ENCODE measurements around the gene GRB7.

DNA sequence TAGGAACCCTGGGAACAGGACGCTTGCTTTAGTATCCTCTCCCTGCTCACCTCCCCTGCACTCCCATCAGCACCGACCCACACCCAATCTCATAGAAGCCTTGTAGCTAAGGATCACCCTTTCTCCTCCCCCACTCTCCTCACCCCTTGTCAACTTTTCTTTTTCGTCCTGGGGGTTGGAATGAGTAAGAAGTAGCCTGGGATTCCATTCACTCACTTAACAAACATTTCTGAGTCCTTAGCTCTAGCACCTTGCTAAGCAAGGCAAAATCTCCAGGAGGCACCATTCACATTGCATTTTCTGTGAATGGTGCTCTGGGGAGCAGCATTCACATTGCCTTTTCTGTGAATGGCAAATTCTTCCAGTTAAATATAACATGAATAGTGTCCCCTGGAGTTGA lies 48.8 kb upstream of the GRB7 start:
- TF ChIP-seq, protein P1, sequence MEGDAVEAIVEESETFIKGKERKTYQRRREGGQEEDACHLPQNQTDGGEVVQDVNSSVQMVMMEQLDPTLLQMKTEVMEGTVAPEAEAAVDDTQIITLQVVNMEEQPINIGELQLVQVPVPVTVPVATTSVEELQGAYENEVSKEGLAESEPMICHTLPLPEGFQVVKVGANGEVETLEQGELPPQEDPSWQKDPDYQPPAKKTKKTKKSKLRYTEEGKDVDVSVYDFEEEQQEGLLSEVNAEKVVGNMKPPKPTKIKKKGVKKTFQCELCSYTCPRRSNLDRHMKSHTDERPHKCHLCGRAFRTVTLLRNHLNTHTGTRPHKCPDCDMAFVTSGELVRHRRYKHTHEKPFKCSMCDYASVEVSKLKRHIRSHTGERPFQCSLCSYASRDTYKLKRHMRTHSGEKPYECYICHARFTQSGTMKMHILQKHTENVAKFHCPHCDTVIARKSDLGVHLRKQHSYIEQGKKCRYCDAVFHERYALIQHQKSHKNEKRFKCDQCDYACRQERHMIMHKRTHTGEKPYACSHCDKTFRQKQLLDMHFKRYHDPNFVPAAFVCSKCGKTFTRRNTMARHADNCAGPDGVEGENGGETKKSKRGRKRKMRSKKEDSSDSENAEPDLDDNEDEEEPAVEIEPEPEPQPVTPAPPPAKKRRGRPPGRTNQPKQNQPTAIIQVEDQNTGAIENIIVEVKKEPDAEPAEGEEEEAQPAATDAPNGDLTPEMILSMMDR (IDR thresholded peaks at IDR 0.05; ENCODE audit: low read depth, low read length), result no peak
- TF ChIP-seq EZH2phosphoT487 (IDR thresholded peaks at IDR 0.05; ENCODE audit: low read depth), result no peak
